Glutamatergic neuron (in vitro differentiated cells): ENCODE results near the gene MTLN. TPM values are rescaled to one million over a fixed set of nuclear protein-coding genes. Genes with fewer than 3 reads are reported as not detected.
A peak's percentile ranks its signal among the peaks of the same experiment; 100 is the strongest.
"Not testable (repeated sequence)": the region's sequence is repeated elsewhere in the genome, so short reads cannot be mapped to it uniquely, and the experiment has no call there.

Source experiments
- DNase-seq: peaks from one replicate; pipeline ENCODE4 v3.0.0; 2022
- H3K27ac Mint-ChIP-seq: one replicate; pipeline ENCODE4 v1.8.0; 2020; ENCODE audit warnings: mild to moderate bottlenecking, mixed read lengths, inconsistent platforms; ENCODE audit not compliant: unreplicated experiment
- H3K27me3 Mint-ChIP-seq: one replicate; pipeline ENCODE4 v1.8.0; 2020; ENCODE audit warnings: mild to moderate bottlenecking, moderate library complexity, mixed read lengths, inconsistent platforms; ENCODE audit not compliant: unreplicated experiment
- H3K36me3 Mint-ChIP-seq: one replicate; pipeline ENCODE4 v1.8.0; 2020; ENCODE audit warnings: mild to moderate bottlenecking, mixed read lengths, inconsistent platforms; ENCODE audit not compliant: unreplicated experiment
- H3K4me1 Mint-ChIP-seq: one replicate; pipeline ENCODE4 v1.8.0; 2020; ENCODE audit warnings: mild to moderate bottlenecking, low read depth, mixed read lengths, inconsistent platforms; ENCODE audit not compliant: unreplicated experiment
- H3K4me3 Mint-ChIP-seq: one replicate; pipeline ENCODE4 v1.8.0; 2020; ENCODE audit warnings: mild to moderate bottlenecking, mixed read lengths, inconsistent platforms; ENCODE audit not compliant: unreplicated experiment
- H3K9me3 Mint-ChIP-seq: one replicate; pipeline ENCODE4 v1.8.0; 2020; ENCODE audit warnings: mild to moderate bottlenecking, moderate library complexity, mixed read lengths, inconsistent platforms; ENCODE audit not compliant: unreplicated experiment
- CTCF ChIP-seq: fragments of 200-600 bp; sonication (generic); IDR thresholded peaks from one replicate; pipeline ENCODE4 v1.5.0; 2021; ENCODE audit not compliant: partially characterized antibody, unreplicated experiment
- total RNA-seq: library from RNA; stranded (reverse); fragmentation: NEBNext Ultra II Directional; extraction: Animal tissue kit (Norgen Biotek cat#: 25700); gene quantifications from one replicate; pipeline ENCODE4 v1.2.1, GENCODE V29; 2021; ENCODE audit not compliant: unreplicated experiment

MTLN gene
- total RNA-seq, 1 donor from 2014 or later = 16.8 TPM

- Mint-ChIP-seq H3K27me3 (peaks cover 2% of the 10 kb centered on the region), H3K27ac (peak within 1 kb of the TSS; percentile 20), H3K36me3 (peaks cover 2% of the 10 kb centered on the region), H3K4me1 (no peaks in the 10 kb centered on the region), H3K4me3 (peak within 1 kb of the TSS; percentile 90), H3K9me3 (peaks cover 2% of the 10 kb centered on the region)
- DNase-seq = peak; percentile 95
- no peak for TF ChIP-seq CTCF
Measured at GRCh38 chr2:110204408-110205385, 7.7 kb downstream of the MTLN start, which contains the start of gene NPHP1. Gene NPHP1 (minus strand): TSS chr2:110205013. CDS start chr2:110204968, 45 bp downstream.

- no peak overlapping the region for H3K4me3 Mint-ChIP-seq
- no peak for DNase-seq
- no peaks in the 10 kb centered on the region for H3K27me3 Mint-ChIP-seq
- TF ChIP-seq CTCF = no peak
- H3K36me3 Mint-ChIP-seq = no peaks in the 10 kb centered on the region
- no peaks in the 10 kb centered on the region for H3K9me3 Mint-ChIP-seq
- H3K27ac Mint-ChIP-seq = no peak overlapping the region
- no peaks in the 10 kb centered on the region for H3K4me1 Mint-ChIP-seq
Measured at GRCh38 chr2:110198016-110198415, 14.3 kb downstream of the MTLN start.

- TF ChIP-seq CTCF = no peak
- Mint-ChIP-seq H3K4me3 (no peak overlapping the region), H3K9me3 (no peaks in the 10 kb centered on the region), H3K27me3 (no peaks in the 10 kb centered on the region), H3K36me3 (no peaks in the 10 kb centered on the region), H3K27ac (no peak overlapping the region), H3K4me1 (no peaks in the 10 kb centered on the region)
- DNase-seq = no peak
Measured at GRCh38 chr2:110197452-110197851, 14.9 kb downstream of the MTLN start.

- H3K9me3 Mint-ChIP-seq, DNase-seq, H3K4me3 Mint-ChIP-seq, H3K27me3 Mint-ChIP-seq, H3K27ac Mint-ChIP-seq, H3K4me1 Mint-ChIP-seq: not testable (repeated sequence)
- H3K36me3 Mint-ChIP-seq = peaks cover 21% of the 10 kb centered on the region
Measured at GRCh38 chr2:110190169-110190568, 22.2 kb downstream of the MTLN start.

GRCh38 chr2:110182449-110182848 is 29.9 kb downstream of the MTLN start:
- Mint-ChIP-seq H3K4me1 (no peaks in the 10 kb centered on the region), H3K9me3 (peaks cover 4% of the 10 kb centered on the region), H3K4me3 (no peak overlapping the region), H3K27ac (no peak overlapping the region), H3K27me3 (no peaks in the 10 kb centered on the region), H3K36me3 (peaks cover 16% of the 10 kb centered on the region)
- no peak for DNase-seq
- TF ChIP-seq CTCF = no peak
